GM18511 (cell line): ENCODE results near the gene NEK5.
A peak's percentile ranks its signal among the peaks of the same experiment; 100 is the strongest.
"Not testable (repeated sequence)": the region's sequence is repeated elsewhere in the genome, so short reads cannot be mapped to it uniquely, and the experiment has no call there.

Source experiments
- ATAC-seq: cut with Tn5 transposase; IDR thresholded peaks from one replicate; pipeline ENCODE4 v1.9.1; 2021; ENCODE audit warnings: mild to moderate bottlenecking, moderate library complexity; ENCODE audit not compliant: unreplicated experiment

NEK5 gene

DNA sequence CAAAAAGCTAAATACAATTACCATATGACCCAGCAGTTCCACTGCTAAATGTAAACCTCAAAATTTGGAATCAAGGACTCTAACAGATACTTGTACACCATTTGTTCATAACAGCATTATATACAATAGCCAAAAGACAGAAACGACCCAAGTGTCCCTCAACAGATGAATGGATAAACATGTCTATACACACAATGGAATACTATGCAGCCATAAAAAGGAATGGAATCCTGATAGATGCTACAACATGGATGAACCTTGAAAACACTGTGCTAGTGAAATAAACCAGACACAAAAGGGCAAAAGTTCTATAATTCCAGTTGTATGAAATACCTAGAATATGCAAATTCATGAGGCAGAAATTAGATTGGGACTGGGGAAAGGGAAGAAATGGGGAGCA lies 18.4 kb upstream of the NEK5 start:
- ATAC-seq, result no peak

DNA sequence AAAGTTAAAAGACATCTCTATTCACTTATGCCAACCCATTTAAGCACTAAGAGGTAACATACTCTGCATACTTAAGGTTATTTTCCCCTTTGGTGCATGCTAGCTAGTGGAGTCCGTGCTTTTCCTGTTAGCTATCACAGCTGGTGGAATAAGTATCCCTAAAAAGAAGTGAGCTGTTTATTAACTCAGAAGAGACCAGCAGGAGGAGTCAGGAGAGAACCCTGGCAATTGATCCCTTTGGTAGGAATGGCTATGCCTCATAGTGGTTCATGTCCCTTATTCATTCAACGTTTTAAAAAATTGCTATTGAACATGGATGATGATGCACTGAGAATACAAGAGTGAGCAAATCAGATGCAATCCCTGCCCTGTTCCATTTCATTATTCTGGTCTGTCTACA lies 12.4 kb upstream of the NEK5 start:
- ATAC-seq, result no peak

DNA sequence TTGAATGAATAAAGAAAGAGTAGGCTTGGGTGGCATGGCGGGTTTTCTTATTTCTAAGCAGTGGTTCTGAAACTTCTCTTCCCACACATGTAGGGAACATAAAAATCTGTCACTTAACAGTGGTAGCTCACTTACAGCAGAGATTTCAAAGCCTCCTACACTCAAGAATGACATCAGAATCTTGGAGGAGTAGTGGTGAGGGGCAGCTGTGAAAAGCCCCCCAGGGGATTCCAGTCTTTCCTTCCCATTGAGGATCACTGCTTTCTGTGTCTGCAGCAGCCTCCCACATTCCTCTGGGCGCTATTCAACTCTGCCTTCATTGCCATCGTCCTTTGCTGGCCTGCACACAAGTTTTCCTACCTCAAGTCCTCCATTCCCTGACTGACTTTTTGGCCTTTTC lies 8.6 kb upstream of the NEK5 start:
- ATAC-seq, result no peak

DNA sequence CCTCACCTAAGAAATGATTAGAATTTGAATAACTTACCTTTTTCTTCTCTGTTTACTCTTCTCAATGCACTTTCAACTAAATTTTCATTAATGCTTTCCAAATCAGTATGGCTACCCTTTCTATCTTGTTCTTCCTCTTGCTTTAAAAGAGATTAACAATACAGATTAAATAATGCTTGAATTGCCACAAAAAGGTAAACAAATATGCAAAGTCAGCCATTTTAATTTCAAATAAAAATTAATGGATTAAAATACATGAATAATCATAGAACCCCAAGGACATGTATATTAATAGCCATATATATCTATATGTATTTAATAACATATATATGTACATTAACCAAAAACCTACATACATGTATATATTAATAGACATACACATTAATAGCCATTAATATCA lies 7.9 kb upstream of the NEK5 start:
- ATAC-seq, result no peak

DNA sequence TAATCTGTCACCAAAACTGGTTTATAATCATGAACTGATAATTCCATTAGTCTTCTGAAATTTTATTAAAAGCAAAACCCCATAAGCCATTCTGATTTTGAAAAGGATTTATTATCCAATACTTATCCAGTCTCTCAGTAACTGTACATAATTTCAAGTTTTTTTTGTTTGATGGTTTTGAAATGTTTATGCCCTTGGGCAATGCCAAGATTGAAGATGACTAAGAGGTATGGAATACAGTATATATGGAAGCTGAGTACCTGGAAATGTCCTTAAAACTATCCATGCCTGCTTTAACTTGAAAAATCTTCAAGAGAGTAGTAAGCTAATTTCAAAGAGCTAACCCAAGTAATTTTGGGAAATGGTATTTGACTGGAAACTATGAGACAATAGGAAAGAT lies 1.8 kb upstream of the NEK5 start:
- no peak for ATAC-seq

DNA sequence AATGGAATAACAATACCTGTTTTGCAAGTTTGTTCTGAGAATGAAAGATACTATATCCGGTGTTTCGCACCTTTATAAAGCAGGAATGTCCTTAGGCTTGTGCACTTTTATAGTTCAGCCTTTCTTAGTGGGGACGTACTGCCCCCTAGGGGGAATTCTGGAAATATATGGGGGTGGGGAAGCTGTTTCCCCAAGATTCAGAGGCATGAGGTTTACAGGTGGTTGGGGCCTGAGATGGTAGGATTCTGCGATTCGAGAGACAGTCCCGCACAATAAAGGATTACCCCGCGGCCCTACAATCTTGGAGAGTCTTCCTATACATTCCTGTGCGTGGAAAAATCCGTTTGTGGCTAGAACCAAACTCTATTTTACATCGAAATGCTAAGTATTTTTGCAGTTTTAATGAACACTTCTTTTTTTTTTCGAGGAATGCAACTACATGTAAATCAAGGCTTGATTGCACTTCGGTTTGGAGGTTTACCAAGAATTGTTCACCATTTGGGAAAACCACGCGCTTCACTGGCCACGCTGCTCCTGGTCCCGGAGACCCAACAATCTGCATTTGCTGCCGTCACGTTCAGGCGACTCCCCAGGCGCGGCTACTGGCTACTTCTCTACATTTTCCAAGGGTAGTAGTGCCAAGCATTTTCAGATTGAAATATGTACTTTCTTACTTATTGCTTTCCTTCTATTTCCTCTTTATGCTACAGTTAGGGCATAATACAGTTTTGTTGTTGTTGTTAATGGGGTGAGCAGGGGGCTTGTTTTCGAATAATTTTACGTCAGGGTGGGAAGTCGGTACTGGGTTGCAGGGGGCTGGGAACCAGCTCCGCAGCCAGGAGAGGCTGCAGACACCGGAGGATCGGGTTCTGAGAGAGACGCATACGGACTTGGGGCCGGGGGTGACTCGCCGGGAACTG lies 830 bp downstream of the NEK5 start:
- ATAC-seq, result peak; percentile 54

DNA sequence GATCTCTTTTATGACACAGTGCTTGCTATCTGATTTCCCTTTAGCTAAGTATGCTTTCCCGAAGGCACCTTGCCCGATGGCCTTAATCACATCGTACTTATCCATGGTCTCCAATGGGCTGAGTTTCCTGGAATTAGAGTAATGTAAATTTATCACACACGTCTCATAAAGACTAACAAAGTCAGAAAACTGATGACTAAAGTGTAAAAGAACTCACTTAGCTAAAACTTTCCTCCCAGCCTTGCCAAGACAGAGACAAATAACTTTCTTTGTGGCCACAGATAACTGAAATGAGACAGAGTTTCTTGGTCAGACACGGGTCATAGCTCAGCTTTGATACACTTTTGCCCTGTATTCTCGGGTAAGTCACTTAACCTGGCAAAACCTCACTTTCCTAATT lies 1.5 kb downstream of the NEK5 start:
- peak; percentile 16 for ATAC-seq

DNA sequence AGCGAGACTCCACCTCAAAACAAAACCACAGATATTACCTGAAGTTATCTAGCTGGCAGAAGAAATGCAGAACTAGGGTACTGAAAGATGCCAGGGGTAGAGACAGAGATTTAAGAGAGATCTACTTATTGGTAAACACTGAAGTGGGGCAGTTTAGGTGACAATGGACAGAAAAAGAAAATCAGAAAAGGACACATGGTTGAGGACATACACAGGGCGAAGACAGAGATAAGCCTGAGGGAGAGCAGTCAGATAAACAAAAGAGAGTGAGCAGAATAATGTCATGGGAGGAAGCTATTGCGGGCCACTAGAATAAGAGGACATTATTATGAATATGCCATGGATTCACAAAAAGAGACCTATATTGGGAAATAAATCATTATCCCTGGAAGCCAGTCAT lies 3.3 kb downstream of the NEK5 start:
- no peak for ATAC-seq

DNA sequence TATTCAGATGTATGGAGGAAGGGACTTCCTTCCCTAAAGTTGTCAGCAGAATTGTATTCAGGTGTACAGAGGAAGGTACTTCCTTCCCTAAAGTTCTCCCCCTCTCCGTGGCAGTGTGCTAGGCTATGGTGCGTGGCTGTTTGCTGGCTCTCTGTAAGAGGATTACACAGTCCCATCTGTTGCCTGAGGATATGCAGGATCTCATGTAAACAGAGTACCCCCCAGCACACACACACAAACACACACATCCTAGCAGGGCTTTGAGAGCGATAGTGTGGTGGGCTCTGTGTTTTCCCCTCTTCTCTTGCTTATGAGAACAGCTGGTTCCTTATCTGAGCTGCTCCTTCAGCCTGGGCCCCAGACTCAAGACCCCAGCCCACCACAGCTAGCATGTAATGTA lies 10.3 kb downstream of the NEK5 start:
- no peak for ATAC-seq

DNA sequence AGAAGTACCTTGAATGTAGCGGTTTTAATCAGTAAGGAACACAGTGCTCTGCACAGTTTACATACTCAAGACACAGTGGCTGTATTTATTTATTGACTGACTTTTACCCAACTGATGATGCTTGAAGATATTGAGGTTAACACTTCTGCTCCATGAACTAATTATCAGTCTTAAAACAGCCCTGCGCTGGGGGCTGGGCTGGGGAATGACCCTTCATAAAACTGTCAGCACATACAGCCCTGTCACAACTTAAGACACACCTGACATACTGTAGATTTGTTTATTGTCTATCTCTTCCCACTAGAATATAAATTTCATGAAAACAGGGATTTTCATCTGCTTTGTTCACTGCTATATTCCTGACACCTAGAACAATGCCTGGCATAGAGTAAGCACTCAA lies 10.8 kb downstream of the NEK5 start:
- ATAC-seq, result no peak

DNA sequence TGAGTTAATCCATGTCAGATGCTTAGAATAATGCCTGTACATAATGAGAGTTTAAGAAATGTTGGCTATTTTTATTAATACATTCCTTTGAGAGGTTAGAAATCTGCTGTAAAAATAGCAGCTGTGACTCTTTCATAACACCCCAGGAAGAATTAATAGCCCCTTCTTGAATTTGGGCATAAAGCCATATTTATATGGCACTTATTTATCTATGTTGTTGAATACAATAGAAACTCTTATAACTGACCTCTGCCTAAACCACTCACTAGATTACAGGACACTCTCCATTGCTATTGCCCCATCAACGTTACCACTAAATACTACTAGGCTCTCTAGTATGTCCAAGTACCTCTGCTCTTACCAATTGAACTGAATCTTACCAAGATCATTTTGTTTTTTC lies 16.3 kb downstream of the NEK5 start:
- ATAC-seq, result no peak

DNA sequence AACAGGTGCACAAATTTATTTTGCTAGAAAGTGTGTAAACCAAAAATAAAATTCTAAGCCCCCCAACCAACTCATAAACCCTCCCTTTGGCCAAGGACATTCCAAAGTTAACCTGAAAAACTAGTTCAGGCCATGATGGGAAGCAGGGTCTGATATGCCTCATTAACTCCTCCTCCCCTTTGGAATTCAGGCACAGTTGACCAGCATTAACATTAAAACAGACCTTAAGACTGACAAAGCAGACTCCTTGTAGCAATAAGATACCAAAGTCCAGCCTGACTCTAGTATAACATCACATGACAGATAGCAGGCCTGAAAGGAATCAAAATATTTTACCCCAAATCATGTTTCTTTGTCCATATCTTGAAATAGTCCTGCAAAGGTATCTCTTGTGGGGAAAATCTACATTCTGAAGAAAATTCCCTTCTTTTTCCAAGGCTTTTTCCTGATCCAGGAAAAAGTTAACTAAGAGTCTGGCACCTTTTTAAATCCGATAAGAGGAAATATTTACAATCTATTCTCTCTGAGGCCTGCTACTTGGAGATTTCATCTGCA lies 19.7 kb downstream of the NEK5 start:
- ATAC-seq, result no peak

DNA sequence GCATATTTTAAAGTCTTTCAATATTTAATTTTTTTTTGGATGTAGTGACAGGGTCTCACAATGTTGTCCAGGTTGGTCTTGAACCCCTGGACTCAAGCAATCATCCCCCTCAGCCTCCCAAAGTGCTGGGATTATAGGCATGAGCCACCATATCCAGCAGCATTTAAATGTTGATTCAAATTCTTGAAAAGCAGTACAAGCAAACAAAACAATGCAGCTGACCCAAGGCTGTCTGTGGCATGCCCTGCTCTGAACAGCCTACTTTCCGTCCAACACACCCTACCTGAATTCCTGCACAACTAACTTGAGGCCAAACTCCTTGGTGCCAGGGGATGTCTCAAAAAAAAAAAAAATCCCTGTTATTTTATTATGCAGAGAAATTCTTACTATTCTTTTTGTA lies 23.0 kb downstream of the NEK5 start:
- ATAC-seq, result no peak

DNA sequence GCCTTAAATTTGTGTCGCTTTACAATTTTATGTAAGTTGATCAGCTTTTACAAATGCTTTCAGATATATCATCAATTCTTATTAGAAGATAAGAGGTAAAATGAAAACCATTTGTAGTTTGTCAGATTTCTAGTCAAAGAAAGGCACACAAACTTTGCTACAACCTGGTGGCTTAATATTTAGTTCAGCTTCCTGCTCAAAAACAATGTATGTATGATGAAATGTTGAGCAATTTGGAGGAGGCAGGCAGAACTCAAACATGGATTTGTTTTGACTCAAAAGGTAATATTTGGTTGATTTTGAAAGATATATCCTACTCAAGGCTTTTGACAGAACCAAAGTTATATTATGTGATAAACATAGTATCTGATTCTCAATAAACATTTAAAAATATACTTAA lies 24.2 kb downstream of the NEK5 start:
- ATAC-seq, result no peak

DNA sequence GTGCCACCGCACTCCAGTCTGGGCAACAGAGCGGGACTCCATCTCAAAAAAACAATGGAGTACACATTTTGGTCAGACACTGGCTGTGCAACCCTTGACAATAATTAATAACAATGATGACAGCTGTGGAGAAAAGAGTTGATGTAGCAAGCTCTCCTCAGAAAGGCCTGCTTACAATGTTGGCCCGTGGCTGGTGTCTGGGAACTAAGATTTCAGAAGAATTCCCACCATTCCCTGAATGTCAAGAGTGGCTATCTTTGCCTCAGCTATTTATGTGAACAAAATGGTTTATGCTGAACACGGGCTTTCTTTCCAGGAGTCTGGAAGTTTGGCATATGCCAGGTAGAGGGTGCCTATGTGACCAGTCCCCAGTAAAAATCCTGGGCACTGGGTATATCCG lies 25.5 kb downstream of the NEK5 start:
- ATAC-seq, result no peak

DNA sequence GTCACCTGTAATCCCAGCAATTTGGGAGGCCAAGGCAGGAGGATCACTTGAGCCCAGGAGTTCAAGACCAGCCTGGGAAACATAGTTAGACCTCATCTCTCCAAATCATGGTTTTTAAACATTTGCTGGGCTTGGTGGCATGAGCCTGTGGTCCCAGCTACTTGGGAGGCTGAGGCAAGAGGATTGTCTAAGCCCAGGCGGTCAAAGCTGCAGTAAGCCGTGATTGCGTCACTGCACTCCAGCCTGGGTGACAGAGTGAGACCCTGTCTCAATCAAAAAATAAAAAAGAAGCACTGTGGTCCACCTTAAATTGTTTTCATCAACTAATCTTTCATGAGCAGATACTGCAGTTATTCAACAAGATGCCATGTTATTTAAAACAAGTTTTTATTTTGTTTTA lies 26.4 kb downstream of the NEK5 start:
- ATAC-seq, result not testable (repeated sequence)

DNA sequence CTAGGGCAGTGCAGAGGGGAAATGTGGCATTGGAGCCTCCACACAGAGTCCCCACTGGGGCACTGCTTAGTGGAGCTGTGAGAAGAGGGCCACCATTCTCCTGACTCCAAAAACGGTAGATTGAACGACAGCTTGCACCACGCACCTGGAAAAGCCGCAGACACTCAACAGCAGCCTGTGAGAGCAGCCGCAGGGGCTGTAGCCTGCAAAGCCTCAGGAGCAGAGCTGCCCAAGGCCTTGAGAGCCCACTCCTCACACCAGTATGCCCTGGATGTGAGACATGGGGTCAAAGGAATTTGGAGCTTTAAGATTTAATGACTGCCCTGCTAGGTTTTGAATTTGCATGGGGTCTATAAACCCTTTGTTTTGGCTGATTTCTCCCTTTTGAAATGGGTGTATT lies 31.7 kb downstream of the NEK5 start:
- no peak for ATAC-seq

DNA sequence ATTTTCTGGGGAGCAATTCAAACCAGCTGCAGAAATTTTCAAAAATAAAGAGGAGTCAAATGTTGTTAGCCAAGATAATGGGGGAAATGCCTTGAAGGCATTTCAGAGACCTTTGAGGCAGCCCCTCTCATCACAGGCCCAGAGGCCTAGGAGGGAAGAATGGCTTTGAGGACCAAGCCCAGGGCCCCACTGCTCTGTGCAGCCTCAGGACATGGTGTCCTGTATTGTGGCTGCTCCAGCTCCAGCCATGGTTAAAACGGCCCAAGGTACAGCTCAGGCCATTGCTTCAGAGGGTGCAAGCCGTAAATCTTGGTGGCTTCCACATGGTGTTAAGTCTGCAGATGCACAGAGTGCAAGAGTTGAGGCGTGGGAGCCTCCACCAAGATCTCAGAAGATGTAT lies 32.1 kb downstream of the NEK5 start:
- no peak for ATAC-seq

DNA sequence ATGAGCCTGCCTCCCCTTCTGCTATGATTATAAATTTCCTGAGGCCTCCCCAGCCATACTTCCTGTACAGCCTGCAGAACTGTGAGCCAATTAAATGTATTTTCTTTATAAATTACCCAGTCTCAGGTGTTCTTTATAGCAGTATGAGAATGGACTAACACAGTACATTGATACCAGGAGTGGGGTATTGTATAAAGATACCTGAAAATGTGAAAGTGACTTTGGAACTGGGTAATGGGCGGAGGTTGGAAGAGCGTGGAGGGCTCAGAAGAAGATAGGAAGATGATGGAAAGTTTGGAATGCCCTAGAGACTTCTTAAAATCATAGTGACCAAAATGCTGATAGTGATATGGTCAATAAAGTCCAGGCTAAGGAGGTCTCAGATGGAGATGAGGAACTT lies 32.8 kb downstream of the NEK5 start:
- ATAC-seq, result no peak

DNA sequence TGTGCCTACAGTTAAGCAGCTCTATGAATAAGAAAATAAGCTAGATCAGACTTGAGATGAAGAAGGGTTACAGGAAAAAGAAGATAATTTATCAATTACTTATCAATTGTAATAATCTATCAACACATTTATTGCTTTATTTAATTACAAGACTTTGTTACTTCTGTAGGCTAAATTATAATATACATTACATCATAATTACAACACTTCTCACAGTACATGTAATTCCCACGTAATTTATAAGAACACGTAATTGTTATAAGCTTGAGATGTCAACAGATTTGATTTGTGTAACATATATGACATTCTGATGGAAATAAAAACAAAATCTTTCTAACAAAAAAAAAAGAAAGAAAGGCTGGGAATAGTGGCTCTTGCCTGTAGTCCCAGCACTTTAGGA lies 36.8 kb downstream of the NEK5 start:
- no peak for ATAC-seq

DNA sequence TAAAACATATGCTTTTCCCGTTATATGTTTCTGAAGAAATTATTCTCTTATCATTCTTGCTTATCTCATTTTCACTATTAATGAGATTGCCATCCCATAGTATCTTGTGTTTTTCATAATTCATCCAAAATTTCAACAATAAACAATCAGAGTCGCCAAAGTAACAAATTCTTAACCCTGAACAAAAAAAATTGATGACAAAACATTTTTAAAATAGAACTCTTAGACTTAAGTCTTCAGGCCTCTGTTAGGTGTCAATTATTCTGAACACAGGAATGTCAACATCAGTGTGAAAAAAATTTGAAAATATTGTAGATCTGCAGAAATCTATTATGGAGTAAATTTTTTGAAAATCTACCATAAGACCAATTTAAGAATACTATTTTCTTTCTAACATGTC lies 37.4 kb downstream of the NEK5 start:
- no peak for ATAC-seq

DNA sequence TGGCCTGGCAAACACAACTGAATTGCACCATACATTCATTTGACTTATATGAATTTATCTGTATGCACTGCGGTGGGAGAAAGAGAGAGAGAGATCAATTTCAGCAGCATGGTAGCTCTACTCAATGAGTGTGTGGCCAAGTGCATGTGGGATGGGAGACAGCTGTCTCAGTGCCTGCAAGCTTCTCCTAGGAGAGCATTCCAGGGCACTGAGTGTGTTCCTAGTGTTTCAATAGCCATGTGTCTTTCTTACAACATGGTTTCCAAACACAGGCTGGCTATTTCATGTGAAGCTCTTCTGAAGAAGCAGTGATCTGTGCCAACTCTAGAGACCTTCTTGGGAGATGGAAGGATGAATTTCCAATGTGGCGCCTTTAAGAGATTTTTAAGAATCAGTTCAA lies 43.5 kb downstream of the NEK5 start:
- no peak for ATAC-seq

DNA sequence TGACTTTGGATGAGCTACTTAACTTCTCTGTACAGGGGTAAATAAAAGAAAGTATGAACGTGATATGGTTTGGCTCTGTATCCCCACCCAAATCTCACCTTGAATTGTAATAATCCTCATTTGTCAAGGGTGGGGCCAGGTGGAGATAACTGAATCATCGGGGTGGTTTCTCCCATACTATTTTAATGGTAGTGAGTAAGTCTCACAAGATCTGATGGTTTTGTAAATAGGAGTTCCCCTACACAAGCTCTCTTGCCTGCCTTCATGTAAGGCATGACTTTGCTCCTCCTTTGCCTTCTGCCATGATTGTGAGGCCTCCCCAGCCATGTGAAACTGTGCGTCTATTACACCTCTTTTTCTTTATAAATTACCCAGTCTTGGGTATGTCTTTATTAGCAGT lies 43.9 kb downstream of the NEK5 start:
- ATAC-seq, result not testable (repeated sequence)
